Neuronal stem cell (in vitro differentiated cells): ENCODE measurements around the gene KDM1B. TPM values are rescaled to one million over a fixed set of nuclear protein-coding genes. Genes with fewer than 3 reads are reported as not detected.

Source experiments
- DNase-seq: peaks from one replicate; pipeline ENCODE4 v3.0.0-alpha.2; 2013; ENCODE audit warnings: low spot score
- H2AFZ ChIP-seq: one replicate; pipeline ENCODE4 v1.6.1; 2013; ENCODE audit warnings: mild to moderate bottlenecking, low read length, inconsistent platforms
- H2AK5ac ChIP-seq: 2 replicates; pipeline ENCODE4 v1.6.1; 2013; ENCODE audit warnings: low read depth, mild to moderate bottlenecking, inconsistent platforms, low read length, moderate library complexity, mixed read lengths
- H2BK120ac ChIP-seq: 2 replicates; pipeline ENCODE4 v1.6.1; 2013; ENCODE audit warnings: low read depth, mild to moderate bottlenecking, inconsistent platforms, low read length, moderate library complexity, mixed read lengths
- H2BK12ac ChIP-seq: one replicate; pipeline ENCODE4 v1.6.1; 2013; ENCODE audit warnings: low read length, inconsistent platforms
- H2BK15ac ChIP-seq: 2 replicates; pipeline ENCODE4 v1.6.1; 2013; ENCODE audit warnings: mild to moderate bottlenecking, low read length, inconsistent platforms, mixed read lengths
- H2BK5ac ChIP-seq: one replicate; pipeline ENCODE4 v1.6.1; 2013; ENCODE audit warnings: inconsistent platforms, mild to moderate bottlenecking, low read length, moderate library complexity
- H3K14ac ChIP-seq: one replicate; pipeline ENCODE4 v1.6.1; 2013; ENCODE audit warnings: low read length, inconsistent platforms
- H3K18ac ChIP-seq: 2 replicates; pipeline ENCODE4 v1.6.1; 2013; ENCODE audit warnings: low read length, inconsistent platforms
- H3K23ac ChIP-seq: 2 replicates; pipeline ENCODE4 v1.6.1; 2013; ENCODE audit warnings: low read depth, mild to moderate bottlenecking, mixed read lengths, low read length, inconsistent platforms; ENCODE audit not compliant: poor library complexity
- H3K27ac ChIP-seq: replicated peaks from 3 replicates; pipeline ENCODE4 v1.5.1; 2013; ENCODE audit warnings: low read length, inconsistent platforms
- H3K27me3 ChIP-seq, 3 experiments: 2 replicates each; pipeline ENCODE4 v1.6.1; 2013; ENCODE audit warnings: low read length in 3 of 3, mild to moderate bottlenecking in 2 of 3, inconsistent platforms in 1 of 3, low read depth in 1 of 3, mixed read lengths in 1 of 3, moderate library complexity in 1 of 3; ENCODE audit not compliant: control insufficient read depth in 3 of 3, insufficient read depth in 3 of 3
- H3K36me3 ChIP-seq, 2 donors: replicated peaks in 1 of 2; 2 replicates each; pipeline ENCODE4 v1.6.1; 2013; ENCODE audit warnings: low read length in 2 of 2; ENCODE audit not compliant: control insufficient read depth in 2 of 2, insufficient read depth in 2 of 2
- H3K4ac ChIP-seq: 2 replicates; pipeline ENCODE4 v1.6.1; 2013; ENCODE audit warnings: inconsistent platforms, mild to moderate bottlenecking, low read length, moderate library complexity
- H3K4me1 ChIP-seq, 2 donors: 1 replicate in 1 of 2; 2 replicates in 1 of 2; pipeline ENCODE4 v1.6.1; 2013; ENCODE audit warnings: low read length in 2 of 2, low read depth in 1 of 2; ENCODE audit not compliant: control insufficient read depth in 2 of 2, insufficient read depth in 1 of 2
- H3K4me2 ChIP-seq: one replicate; pipeline ENCODE4 v1.6.1; 2013; ENCODE audit warnings: mild to moderate bottlenecking, low read length, inconsistent platforms; ENCODE audit not compliant: insufficient read depth, poor library complexity, severe bottlenecking
- H3K4me3 ChIP-seq, 2 donors: 2 replicates each; pipeline ENCODE4 v1.5.1; 2013; ENCODE audit warnings: low read length in 2 of 2, mild to moderate bottlenecking in 2 of 2, inconsistent platforms in 1 of 2, moderate library complexity in 1 of 2
- H3K79me1 ChIP-seq: one replicate; pipeline ENCODE4 v1.6.1; 2013; ENCODE audit warnings: low read depth, mild to moderate bottlenecking, inconsistent platforms, low read length, moderate library complexity
- H3K9ac ChIP-seq: one replicate; pipeline ENCODE4 v1.6.1; 2013; ENCODE audit warnings: mild to moderate bottlenecking, low read depth, low read length, inconsistent platforms; ENCODE audit not compliant: poor library complexity
- H3K9me3 ChIP-seq, 2 donors: replicated peaks in 1 of 2; 2 replicates each; pipeline versions ENCODE3 to v1.6.1; 2013; ENCODE audit warnings: low read length in 2 of 2, mild to moderate bottlenecking in 2 of 2, inconsistent platforms in 1 of 2, low read depth in 1 of 2, mixed read lengths in 1 of 2, moderate library complexity in 1 of 2; ENCODE audit not compliant: control insufficient read depth in 2 of 2, insufficient read depth in 1 of 2
- H4K8ac ChIP-seq: one replicate; pipeline ENCODE4 v1.6.1; 2013; ENCODE audit warnings: low read depth, mild to moderate bottlenecking, inconsistent platforms, low read length, moderate library complexity
- H4K91ac ChIP-seq: one replicate; pipeline ENCODE4 v1.6.1; 2013; ENCODE audit warnings: low read length, low read depth, mild to moderate bottlenecking, inconsistent platforms; ENCODE audit not compliant: poor library complexity
- WGBS, 2 donors: extraction: QIAGEN DNeasy Blood & Tissue Kit; methylation state at CpG; one replicate each; pipeline ENCODE4 v1.1.7; 2013; ENCODE audit warnings: missing lambda C conversion rate in 2 of 2, mixed read lengths in 1 of 2; ENCODE audit not compliant: insufficient read length in 2 of 2, insufficient replicate concordance in 1 of 2; ENCODE audit errors: extremely low coverage in 2 of 2; 5-methylcytosine and 5-hydroxymethylcytosine counted together
- polyA plus RNA-seq, 2 experiments: library from polyadenylated mRNA; stranded (reverse); fragments of 200-250 nt; gene quantifications; one replicate each; pipeline ENCODE4 v1.2.3, GENCODE V29; 2013

Gene KDM1B
- 11.5 TPM for polyA plus RNA-seq (2013, experiment 1 of 2)
- 11.4 TPM for polyA plus RNA-seq (2013, experiment 2 of 2)

GRCh38 chr6:18155150-18155863, at the start of gene KDM1B:
TSS of gene KDM1B (plus strand) at chr6:18155422. CDS start at chr6:18159896, 4,474 bp downstream.
- Histone ChIP-seq H2BK5ac (no peak within 1 kb of the TSS), H3K23ac (peak within 1 kb of the TSS; percentile 91), H3K4me3 (peak within 1 kb of the TSS; percentile 92 to 96), H3K9ac (peak within 1 kb of the TSS; percentile 95), H3K36me3 (peaks cover 2 to 9% of the 10 kb centered on the region in 2 donors), H3K18ac (peak within 1 kb of the TSS; percentile 99), H2BK12ac (no peak within 1 kb of the TSS), H3K9me3 (peaks cover 0 to 3% of the 10 kb centered on the region in 2 donors), H3K14ac (no peak within 1 kb of the TSS), H3K27ac (peak within 1 kb of the TSS; percentile 78), H3K4ac (no peak within 1 kb of the TSS), H2AFZ (peak within 1 kb of the TSS; percentile 100), H3K4me1 (peaks cover 4 to 5% of the 10 kb centered on the region in 2 donors), H2BK120ac (no peak within 1 kb of the TSS), H3K4me2 (peak within 1 kb of the TSS; percentile 84), H2AK5ac (no peak within 1 kb of the TSS), H4K8ac (no peak within 1 kb of the TSS), H3K27me3 (no peaks in the 10 kb centered on the region), H4K91ac (no peak within 1 kb of the TSS), H3K79me1 (no peaks in the 10 kb centered on the region), H2BK15ac (no peak within 1 kb of the TSS)
- peak; percentile 98 for DNase-seq
- WGBS, 2 donors = no CpG with 5 or more reads among the region's 87 CpGs

- H3K4me1 ChIP-seq = no peaks in the 10 kb centered on the region
- no peak overlapping the region for H3K27ac ChIP-seq
- H3K79me1 ChIP-seq = no peaks in the 10 kb centered on the region
- no peak overlapping the region for H3K4me2 ChIP-seq
- no peak overlapping the region for H3K4ac ChIP-seq
- H3K4me3 ChIP-seq = no peak overlapping the region
- no peaks in the 10 kb centered on the region for H3K9me3 ChIP-seq
- no peak overlapping the region for H3K14ac ChIP-seq
- DNase-seq = no peak
- H3K18ac ChIP-seq = no peak overlapping the region
- H4K91ac ChIP-seq = no peak overlapping the region
- no peak overlapping the region for H3K9ac ChIP-seq
- no peak overlapping the region for H2BK12ac ChIP-seq
- H3K23ac ChIP-seq = no peak overlapping the region
- no peak overlapping the region for H2BK120ac ChIP-seq
- H2AFZ ChIP-seq = no peak overlapping the region
- H3K36me3 ChIP-seq = no peaks in the 10 kb centered on the region
- WGBS, 2 donors = no CpG with 5 or more reads among the region's 1 CpG
- H2BK15ac ChIP-seq = no peak overlapping the region
- no peak overlapping the region for H4K8ac ChIP-seq
- H2BK5ac ChIP-seq = no peak overlapping the region
- H3K27me3 ChIP-seq = no peaks in the 10 kb centered on the region
- H2AK5ac ChIP-seq = no peak overlapping the region
Observed at GRCh38 chr6:18107061-18107460, 48.2 kb upstream of the KDM1B start.

GRCh38 chr6:18110162-18110561, 45.1 kb upstream of the KDM1B start:
- no peak overlapping the region for H3K23ac ChIP-seq
- DNase-seq = no peak
- H2BK120ac ChIP-seq = no peak overlapping the region
- H3K4ac ChIP-seq = no peak overlapping the region
- H2AFZ ChIP-seq = no peak overlapping the region
- no peaks in the 10 kb centered on the region for H3K4me1 ChIP-seq
- H2BK5ac ChIP-seq = no peak overlapping the region
- no peak overlapping the region for H2BK12ac ChIP-seq
- H3K4me3 ChIP-seq = no peak overlapping the region
- no peaks in the 10 kb centered on the region for H3K27me3 ChIP-seq
- no peak overlapping the region for H3K27ac ChIP-seq
- H4K8ac ChIP-seq = no peak overlapping the region
- no peak overlapping the region for H3K9ac ChIP-seq
- no peak overlapping the region for H4K91ac ChIP-seq
- H2BK15ac ChIP-seq = no peak overlapping the region
- no peak overlapping the region for H2AK5ac ChIP-seq
- H3K79me1 ChIP-seq = no peaks in the 10 kb centered on the region
- no peak overlapping the region for H3K14ac ChIP-seq
- no peak overlapping the region for H3K18ac ChIP-seq
- H3K9me3 ChIP-seq = no peaks in the 10 kb centered on the region
- H3K4me2 ChIP-seq = no peak overlapping the region
- H3K36me3 ChIP-seq = no peaks in the 10 kb centered on the region

- Histone ChIP-seq H3K9ac (no peak overlapping the region), H3K4me1 (no peaks in the 10 kb centered on the region), H4K8ac (no peak overlapping the region), H3K27ac (no peak overlapping the region), H3K27me3 (peaks cover 0 to 6% (median 0%) of the 10 kb centered on the region in 3 experiments), H2BK15ac (no peak overlapping the region), H2AFZ (no peak overlapping the region), H2AK5ac (no peak overlapping the region), H3K14ac (no peak overlapping the region), H3K18ac (no peak overlapping the region), H3K4me2 (no peak overlapping the region), H3K36me3 (no peaks in the 10 kb centered on the region), H3K79me1 (no peaks in the 10 kb centered on the region), H2BK12ac (no peak overlapping the region), H2BK120ac (no peak overlapping the region), H3K23ac (no peak overlapping the region), H3K4me3 (no peak overlapping the region), H2BK5ac (no peak overlapping the region), H3K9me3 (no peaks in the 10 kb centered on the region), H3K4ac (no peak overlapping the region), H4K91ac (no peak overlapping the region)
- WGBS, 2 donors = no CpG with 5 or more reads among the region's 2 CpGs
- no peak for DNase-seq
Observed at GRCh38 chr6:18115356-18115755, 39.9 kb upstream of the KDM1B start.
